ENCODE results near the gene CYS1. TPM values are rescaled to one million over a fixed set of nuclear protein-coding genes. Genes with fewer than 3 reads are reported as not detected.
"Not testable (repeated sequence)": the region's sequence is repeated elsewhere in the genome, so short reads cannot be mapped to it uniquely, and the experiment has no call there.

Gene CYS1
- total RNA-seq (2014; rRNA removed; shearing (Covaris generic)) = 0.27 and 0.29 TPM in 2 replicates
- polyA plus RNA-seq (2015; cell fraction: cytosol; rRNA removed) = 0.09 and 0.11 TPM in 2 replicates
- not detected in 2 replicates for polyA plus RNA-seq (2015; cell fraction: nucleus; rRNA removed)

GRCh38 chr2:10079870-10080535, at the start of gene CYS1:
TSS of gene CYS1 (minus strand) at chr2:10080411. CDS start at chr2:10080223, 188 bp downstream.
- DNase-seq (ENCODE audit: low read depth, low spot score) = peak; percentile 21
- in situ Hi-C loops (cut with HindIII; ENCODE audit: low pct_unique_long_range_greater_than_20kb, low sequenced_read_pairs) = no loop called here

- in situ Hi-C loops (cut with HindIII; ENCODE audit: low pct_unique_long_range_greater_than_20kb, low sequenced_read_pairs) = no loop called here
Observed at GRCh38 chr2:10129490-10129889, 49.3 kb upstream of the CYS1 start.

GRCh38 chr2:10128420-10128819, 48.2 kb upstream of the CYS1 start:
- in situ Hi-C loops (cut with HindIII; ENCODE audit: low pct_unique_long_range_greater_than_20kb, low sequenced_read_pairs) = no loop called here
- DNase-seq (ENCODE audit: low read depth, low spot score) = no peak

More at GRCh38 chr2:10129490-10129889, 49.3 kb upstream of the CYS1 start:
- DNase-seq (ENCODE audit: low read depth, low spot score) = no peak

- in situ Hi-C loops (cut with HindIII; ENCODE audit: low pct_unique_long_range_greater_than_20kb, low sequenced_read_pairs) = no loop called here
- no peak for DNase-seq (ENCODE audit: low read depth, low spot score)
Observed at GRCh38 chr2:10126632-10127026, 46.4 kb upstream of the CYS1 start.

GRCh38 chr2:10125842-10126631, 45.8 kb upstream of the CYS1 start:
- in situ Hi-C loops (cut with HindIII; ENCODE audit: low pct_unique_long_range_greater_than_20kb, low sequenced_read_pairs) = no loop called here
- no peak for DNase-seq (ENCODE audit: low read depth, low spot score)

GRCh38 chr2:10124538-10125045, 44.4 kb upstream of the CYS1 start:
- peak; percentile 88 for DNase-seq (ENCODE audit: low read depth, low spot score)
- in situ Hi-C loops (cut with HindIII; ENCODE audit: low pct_unique_long_range_greater_than_20kb, low sequenced_read_pairs) = no loop called here

- DNase-seq (ENCODE audit: low read depth, low spot score) = no peak
- in situ Hi-C loops (cut with HindIII; ENCODE audit: low pct_unique_long_range_greater_than_20kb, low sequenced_read_pairs) = no loop called here
Observed at GRCh38 chr2:10123281-10123680, 43.1 kb upstream of the CYS1 start.

GRCh38 chr2:10122500-10123280, 42.5 kb upstream of the CYS1 start, which contains the start of gene RRM2:
TSS of gene RRM2 (plus strand) at chr2:10122739. CDS start at chr2:10122799, 60 bp downstream.
- in situ Hi-C loops (cut with HindIII; ENCODE audit: low pct_unique_long_range_greater_than_20kb, low sequenced_read_pairs) = no loop called here
- peak; percentile 97 for DNase-seq (ENCODE audit: low read depth, low spot score)

- in situ Hi-C loops (cut with HindIII; ENCODE audit: low pct_unique_long_range_greater_than_20kb, low sequenced_read_pairs) = no loop called here
- DNase-seq (ENCODE audit: low read depth, low spot score) = peak; percentile 55
Observed at GRCh38 chr2:10120877-10121574, 40.8 kb upstream of the CYS1 start.

GRCh38 chr2:10120158-10120876, 40.1 kb upstream of the CYS1 start:
- in situ Hi-C loops (cut with HindIII; ENCODE audit: low pct_unique_long_range_greater_than_20kb, low sequenced_read_pairs) = no loop called here
- peak; percentile 98 for DNase-seq (ENCODE audit: low read depth, low spot score)

- in situ Hi-C loops (cut with HindIII; ENCODE audit: low pct_unique_long_range_greater_than_20kb, low sequenced_read_pairs) = no loop called here
- DNase-seq (ENCODE audit: low read depth, low spot score) = no peak
Observed at GRCh38 chr2:10119601-10120157, 39.5 kb upstream of the CYS1 start.

GRCh38 chr2:10119027-10119325, 38.8 kb upstream of the CYS1 start:
- no peak for DNase-seq (ENCODE audit: low read depth, low spot score)
- in situ Hi-C loops (cut with HindIII; ENCODE audit: low pct_unique_long_range_greater_than_20kb, low sequenced_read_pairs) = no loop called here

- peak; percentile 73 for DNase-seq (ENCODE audit: low read depth, low spot score)
- in situ Hi-C loops (cut with HindIII; ENCODE audit: low pct_unique_long_range_greater_than_20kb, low sequenced_read_pairs) = no loop called here
Observed at GRCh38 chr2:10109311-10109710, 29.1 kb upstream of the CYS1 start.

- DNase-seq (ENCODE audit: low read depth, low spot score); in situ Hi-C loops (cut with HindIII; ENCODE audit: low pct_unique_long_range_greater_than_20kb, low sequenced_read_pairs): not testable (repeated sequence)
Observed at GRCh38 chr2:10104906-10105305, 24.7 kb upstream of the CYS1 start.

- DNase-seq (ENCODE audit: low read depth, low spot score) = no peak
- in situ Hi-C loops (cut with HindIII; ENCODE audit: low pct_unique_long_range_greater_than_20kb, low sequenced_read_pairs) = no loop called here
Observed at GRCh38 chr2:10103179-10103578, 23.0 kb upstream of the CYS1 start.

GRCh38 chr2:10101491-10101890, 21.3 kb upstream of the CYS1 start:
- DNase-seq (ENCODE audit: low read depth, low spot score) = no peak
- in situ Hi-C loops (cut with HindIII; ENCODE audit: low pct_unique_long_range_greater_than_20kb, low sequenced_read_pairs) = no loop called here

Data from SK-MEL-5 (cell line).